Measurements from ENCODE around the gene NOS1AP.

GRCh38 chr1:162069334-162070093 lies at the start of gene NOS1AP:
- no peak for TF ChIP-seq RARB (CRISPR knock-in tag; IDR thresholded peaks at IDR 0.05)
- TF ChIP-seq, protein P1, sequence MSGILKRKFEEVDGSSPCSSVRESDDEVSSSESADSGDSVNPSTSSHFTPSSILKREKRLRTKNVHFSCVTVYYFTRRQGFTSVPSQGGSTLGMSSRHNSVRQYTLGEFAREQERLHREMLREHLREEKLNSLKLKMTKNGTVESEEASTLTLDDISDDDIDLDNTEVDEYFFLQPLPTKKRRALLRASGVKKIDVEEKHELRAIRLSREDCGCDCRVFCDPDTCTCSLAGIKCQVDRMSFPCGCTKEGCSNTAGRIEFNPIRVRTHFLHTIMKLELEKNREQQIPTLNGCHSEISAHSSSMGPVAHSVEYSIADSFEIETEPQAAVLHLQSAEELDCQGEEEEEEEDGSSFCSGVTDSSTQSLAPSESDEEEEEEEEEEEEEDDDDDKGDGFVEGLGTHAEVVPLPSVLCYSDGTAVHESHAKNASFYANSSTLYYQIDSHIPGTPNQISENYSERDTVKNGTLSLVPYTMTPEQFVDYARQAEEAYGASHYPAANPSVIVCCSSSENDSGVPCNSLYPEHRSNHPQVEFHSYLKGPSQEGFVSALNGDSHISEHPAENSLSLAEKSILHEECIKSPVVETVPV (CRISPR knock-in tag; IDR thresholded peaks at IDR 0.05), result no peak
- TF ChIP-seq OSR1 (CRISPR knock-in tag; IDR thresholded peaks at IDR 0.05), result no peak
- TF ChIP-seq, protein P2, sequence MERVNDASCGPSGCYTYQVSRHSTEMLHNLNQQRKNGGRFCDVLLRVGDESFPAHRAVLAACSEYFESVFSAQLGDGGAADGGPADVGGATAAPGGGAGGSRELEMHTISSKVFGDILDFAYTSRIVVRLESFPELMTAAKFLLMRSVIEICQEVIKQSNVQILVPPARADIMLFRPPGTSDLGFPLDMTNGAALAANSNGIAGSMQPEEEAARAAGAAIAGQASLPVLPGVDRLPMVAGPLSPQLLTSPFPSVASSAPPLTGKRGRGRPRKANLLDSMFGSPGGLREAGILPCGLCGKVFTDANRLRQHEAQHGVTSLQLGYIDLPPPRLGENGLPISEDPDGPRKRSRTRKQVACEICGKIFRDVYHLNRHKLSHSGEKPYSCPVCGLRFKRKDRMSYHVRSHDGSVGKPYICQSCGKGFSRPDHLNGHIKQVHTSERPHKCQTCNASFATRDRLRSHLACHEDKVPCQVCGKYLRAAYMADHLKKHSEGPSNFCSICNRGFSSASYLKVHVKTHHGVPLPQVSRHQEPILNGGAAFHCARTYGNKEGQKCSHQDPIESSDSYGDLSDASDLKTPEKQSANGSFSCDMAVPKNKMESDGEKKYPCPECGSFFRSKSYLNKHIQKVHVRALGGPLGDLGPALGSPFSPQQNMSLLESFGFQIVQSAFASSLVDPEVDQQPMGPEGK (CRISPR knock-in tag; IDR thresholded peaks at IDR 0.05; ENCODE audit: borderline replicate concordance), result no peak
- no peak for TF ChIP-seq ZFP3 (CRISPR knock-in tag; IDR thresholded peaks at IDR 0.05)

All from SK-N-SH treated with all-trans-retinoic acid at 6 μM for 48 hours (cell line).